GM20000 (cell line): Measurements from ENCODE around the gene SLC16A8.
A peak's percentile ranks its signal among the peaks of the same experiment; 100 is the strongest.

Experiments used
- DNase-seq: peaks from one replicate; pipeline ENCODE4 v3.0.0; 2012; ENCODE audit warnings: low spot score
- TF ChIP-seq, protein P1 (sequence below): IDR thresholded peaks from 2 replicates; pipeline ENCODE4 v1.5.1; 2012; ENCODE audit warnings: mild to moderate bottlenecking, control low read depth; ENCODE audit errors: extremely low read depth, missing control alignments

The SLC16A8 gene

DNA sequence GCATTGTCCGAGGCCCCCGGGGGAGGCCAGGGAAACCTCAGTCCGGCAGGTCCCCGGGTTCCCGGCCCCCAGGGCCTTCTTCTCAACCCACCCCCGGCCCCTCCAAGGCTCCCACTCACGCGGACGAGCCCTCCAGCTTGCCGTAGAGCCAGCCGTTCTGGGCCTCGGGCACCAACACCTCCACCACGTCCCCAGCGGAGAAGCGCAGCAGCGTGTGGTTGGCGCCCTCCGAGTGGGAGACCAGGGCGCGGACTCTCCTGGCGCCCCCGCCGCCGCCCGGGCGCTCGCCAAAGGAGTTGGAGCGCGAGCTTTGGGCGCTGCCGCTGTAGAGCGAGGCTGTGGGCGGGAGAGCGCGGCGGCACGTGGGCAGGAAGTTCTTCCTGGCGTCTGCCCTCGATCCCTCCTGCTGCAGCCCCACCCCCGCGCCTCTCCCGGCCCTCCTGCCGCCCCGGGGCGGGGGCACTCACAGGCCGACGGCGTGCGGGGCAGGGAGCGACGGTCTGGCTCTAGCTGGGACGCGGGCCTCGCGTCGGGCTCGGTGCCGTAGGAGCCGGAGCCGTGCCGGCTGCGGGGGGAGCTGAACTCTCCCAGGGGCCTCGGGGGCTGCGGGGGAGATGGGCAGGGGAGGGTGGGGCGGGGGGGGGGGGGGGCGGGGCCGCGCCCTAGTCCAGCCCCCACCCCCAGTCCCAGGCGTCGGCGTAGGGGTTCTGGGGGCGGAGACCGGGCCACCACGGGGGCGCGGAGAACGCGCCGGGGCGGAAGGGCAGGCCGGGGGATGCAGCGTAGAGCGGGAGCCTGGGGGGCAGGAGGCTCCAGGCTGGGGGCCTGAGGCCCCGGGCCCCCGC, 4.9 kb upstream of the SLC16A8 start:
- DNase-seq, result no peak
- TF ChIP-seq, protein P1, sequence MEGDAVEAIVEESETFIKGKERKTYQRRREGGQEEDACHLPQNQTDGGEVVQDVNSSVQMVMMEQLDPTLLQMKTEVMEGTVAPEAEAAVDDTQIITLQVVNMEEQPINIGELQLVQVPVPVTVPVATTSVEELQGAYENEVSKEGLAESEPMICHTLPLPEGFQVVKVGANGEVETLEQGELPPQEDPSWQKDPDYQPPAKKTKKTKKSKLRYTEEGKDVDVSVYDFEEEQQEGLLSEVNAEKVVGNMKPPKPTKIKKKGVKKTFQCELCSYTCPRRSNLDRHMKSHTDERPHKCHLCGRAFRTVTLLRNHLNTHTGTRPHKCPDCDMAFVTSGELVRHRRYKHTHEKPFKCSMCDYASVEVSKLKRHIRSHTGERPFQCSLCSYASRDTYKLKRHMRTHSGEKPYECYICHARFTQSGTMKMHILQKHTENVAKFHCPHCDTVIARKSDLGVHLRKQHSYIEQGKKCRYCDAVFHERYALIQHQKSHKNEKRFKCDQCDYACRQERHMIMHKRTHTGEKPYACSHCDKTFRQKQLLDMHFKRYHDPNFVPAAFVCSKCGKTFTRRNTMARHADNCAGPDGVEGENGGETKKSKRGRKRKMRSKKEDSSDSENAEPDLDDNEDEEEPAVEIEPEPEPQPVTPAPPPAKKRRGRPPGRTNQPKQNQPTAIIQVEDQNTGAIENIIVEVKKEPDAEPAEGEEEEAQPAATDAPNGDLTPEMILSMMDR, result no peak

DNA sequence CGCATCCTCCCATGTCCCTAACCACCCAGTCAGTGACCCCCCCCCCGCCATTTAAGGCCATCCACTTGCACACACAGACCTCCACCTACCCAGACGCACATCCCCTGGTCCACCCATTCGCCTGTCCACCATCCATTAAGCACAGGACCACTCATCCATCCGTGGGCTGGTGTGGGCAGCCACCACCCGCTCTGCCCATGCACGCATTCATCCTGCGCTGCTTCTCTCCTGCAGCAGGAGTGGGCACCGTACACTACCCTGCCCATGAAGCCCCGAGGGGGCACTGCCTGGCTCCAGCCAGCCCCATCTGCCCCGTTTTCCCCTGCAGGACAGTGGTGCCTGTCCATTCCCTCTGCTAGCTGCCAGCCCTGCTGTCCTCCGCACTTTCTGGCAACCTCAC, 3.9 kb upstream of the SLC16A8 start:
- TF ChIP-seq, protein P1, result no peak
- no peak for DNase-seq

DNA sequence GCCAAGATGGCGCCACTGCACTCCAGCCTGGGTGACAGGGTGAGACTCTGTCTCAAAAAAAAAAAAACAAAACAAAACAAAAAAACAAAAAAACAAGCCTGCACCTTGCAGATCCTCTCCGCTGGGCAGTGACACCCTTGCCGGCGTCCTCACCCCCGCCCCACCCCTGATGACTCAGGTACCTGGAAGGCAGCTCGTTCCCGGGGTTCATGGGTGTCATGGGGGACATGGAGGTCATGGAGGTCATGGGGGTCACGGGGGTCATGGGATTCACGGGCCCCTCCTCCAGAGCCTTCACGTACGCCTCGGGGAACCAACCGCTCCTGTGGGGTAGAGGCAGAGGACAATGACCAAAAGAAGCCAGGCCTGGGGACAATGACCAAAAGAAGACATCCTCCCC, 3.0 kb upstream of the SLC16A8 start:
- DNase-seq, result no peak
- TF ChIP-seq, protein P1, result no peak

DNA sequence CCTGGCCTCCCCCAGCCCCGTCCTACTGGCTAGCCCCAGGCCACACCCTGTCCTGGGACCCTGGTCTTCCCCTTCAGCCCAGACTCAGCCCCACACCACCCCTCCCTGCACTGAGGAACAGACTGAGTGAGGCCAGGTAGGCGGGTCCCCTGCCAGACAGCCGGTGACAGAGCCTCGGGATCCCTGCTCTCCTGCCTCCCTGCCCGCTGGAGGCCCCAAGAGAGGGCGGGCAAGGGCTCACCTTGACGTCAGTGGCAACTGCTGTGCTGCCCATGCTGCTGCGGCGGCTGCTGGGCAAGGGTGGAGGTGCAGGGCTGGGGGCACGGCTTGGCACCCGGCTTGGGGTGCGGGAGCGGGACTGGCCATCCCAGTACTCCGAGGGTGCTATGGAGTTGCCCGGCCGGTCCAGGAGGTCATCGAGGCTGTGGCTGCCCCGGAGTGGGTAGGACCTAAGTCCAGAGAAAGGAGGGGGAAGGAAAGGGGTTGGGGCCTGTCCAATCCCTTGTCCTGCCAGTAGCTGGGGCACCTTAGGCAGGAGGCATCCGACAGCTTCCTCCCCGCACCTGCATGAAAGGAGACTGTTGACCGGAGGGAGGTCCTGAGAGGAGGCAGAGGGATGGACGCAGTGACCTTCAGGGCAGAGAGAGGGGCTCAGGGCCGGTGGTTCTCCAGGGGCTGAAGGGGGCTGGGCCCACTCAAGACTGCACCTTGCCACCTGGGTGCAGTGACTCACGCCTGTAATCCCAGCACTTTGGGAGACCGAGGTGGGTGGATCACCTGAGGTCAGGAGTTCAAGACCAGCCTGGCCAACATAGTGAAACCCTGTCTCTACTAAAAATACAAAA, 2.2 kb upstream of the SLC16A8 start:
- TF ChIP-seq, protein P1, result no peak
- DNase-seq, result no peak

DNA sequence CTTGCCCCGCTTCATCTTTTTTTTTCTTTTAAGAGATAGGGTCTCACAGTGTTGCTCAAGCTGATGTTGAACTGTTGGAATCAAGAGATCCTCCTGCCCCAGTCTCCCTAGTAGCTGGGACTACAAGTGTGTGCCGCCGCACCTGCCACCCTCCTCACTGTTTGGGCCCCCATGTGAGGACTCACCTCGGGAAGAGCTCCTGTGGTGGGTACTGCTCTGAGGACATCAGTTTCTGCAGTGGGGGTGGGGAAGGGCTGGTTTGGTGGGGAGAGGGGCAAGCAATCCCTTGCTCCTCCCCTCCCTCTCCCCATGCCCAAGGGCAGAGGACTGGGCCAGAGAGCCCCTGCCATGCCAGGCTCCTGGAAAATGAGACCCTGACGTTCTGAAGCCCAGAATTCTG, 1.5 kb upstream of the SLC16A8 start:
- no peak for DNase-seq
- TF ChIP-seq, protein P1, result no peak

DNA sequence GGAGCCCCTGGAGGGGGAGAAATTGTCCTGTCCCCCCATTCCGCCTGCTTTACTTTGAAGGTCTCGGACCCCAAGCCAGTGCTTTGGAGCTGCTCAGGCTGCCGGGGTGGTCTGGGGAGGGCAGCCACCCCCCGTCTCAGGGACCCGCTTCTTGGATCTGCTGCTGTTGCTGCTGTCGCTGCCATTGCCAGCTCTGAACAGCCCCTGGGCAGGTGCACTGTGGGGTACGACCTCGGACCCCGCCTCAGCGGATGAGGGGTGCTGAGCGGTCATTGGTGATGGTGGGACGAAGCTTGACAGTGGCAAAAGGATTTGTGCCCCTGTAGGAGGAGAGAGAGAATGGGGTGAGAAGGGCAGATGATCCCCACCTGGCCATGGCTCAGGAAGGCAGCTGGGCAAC, 1.1 kb upstream of the SLC16A8 start:
- DNase-seq, result no peak
- TF ChIP-seq, protein P1, result no peak

DNA sequence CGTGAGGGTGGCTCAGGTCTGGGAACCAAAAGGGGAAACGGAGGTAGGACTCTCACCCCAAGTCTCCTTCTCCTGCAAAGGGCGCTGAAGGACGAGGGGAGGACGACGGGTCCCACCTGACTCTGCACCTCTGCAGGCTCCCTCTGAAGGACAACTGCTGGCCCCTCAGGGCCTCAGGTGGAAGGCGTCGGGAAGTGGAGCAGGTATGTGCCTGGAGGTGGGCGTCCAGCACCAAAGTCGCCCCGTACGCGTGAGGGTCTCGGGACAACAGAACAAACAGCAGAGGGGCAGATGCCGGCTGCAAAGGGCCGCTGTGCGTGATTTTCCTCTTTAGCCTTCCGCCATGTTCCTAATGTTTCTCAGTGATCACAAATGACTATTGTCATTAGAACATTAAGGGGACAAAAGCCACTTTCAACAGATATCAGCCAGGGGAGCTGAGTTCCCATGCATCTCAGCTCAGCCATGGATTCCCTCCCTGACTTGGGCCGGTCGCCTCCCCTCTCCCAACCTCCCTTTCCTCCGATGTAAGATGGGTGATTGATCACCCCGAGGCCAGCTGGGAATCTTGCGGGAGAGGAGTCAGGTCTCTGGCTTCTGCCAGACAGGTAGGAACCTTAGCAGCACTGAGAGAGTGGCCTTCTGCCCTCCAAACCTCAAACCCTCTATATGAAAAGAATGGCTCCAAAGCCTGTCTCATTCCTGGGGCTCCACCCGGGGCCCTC, 836 bp downstream of the SLC16A8 start:
- DNase-seq, result peak; percentile 27
- TF ChIP-seq, protein P1, result no peak
